ENCODE results near the gene SGSM1.

Gene SGSM1

GRCh38 chr22:24948356-24949202 lies 142.6 kb downstream of the SGSM1 start:
- H3K36me3 ChIP-seq (ENCODE audit: insufficient read depth, low read depth, low read length): no peaks in the 10 kb centered on the region
- no peak overlapping the region for H3K27ac ChIP-seq (ENCODE audit: low read length)
- no peak overlapping the region for H3K9ac ChIP-seq (ENCODE audit: low read depth, low read length)
- H3K4me3 ChIP-seq (ENCODE audit: low read length): no peak overlapping the region
- peaks cover 6% of the 10 kb centered on the region; the same call in 1 of the 2 replicates for H3K4me1 ChIP-seq (ENCODE audit: insufficient read depth, low read length)
- no peaks in the 10 kb centered on the region for H3K9me3 ChIP-seq (ENCODE audit: insufficient read depth, low read depth, low read length)
- peaks cover 2% of the 10 kb centered on the region; the same call in 1 of the 2 replicates for H3K27me3 ChIP-seq (ENCODE audit: insufficient read depth, low read length)

- Histone ChIP-seq H3K4me3 (ENCODE audit: low read length) (peak overlapping the region; percentile 30; the same call in 1 of the 2 replicates), H3K9me3 (ENCODE audit: insufficient read depth, low read depth, low read length) (no peaks in the 10 kb centered on the region), H3K27me3 (ENCODE audit: insufficient read depth, low read length) (peaks cover 11% of the 10 kb centered on the region; the same call in 1 of the 2 replicates), H3K4me1 (ENCODE audit: insufficient read depth, low read length) (peaks cover 15% of the 10 kb centered on the region; the same call in 1 of the 2 replicates), H3K27ac (ENCODE audit: low read length) (no peak overlapping the region), H3K9ac (ENCODE audit: low read depth, low read length) (peak overlapping the region; percentile 29; the same call in 1 of the 2 replicates), H3K36me3 (ENCODE audit: insufficient read depth, low read depth, low read length) (no peaks in the 10 kb centered on the region)
These were observed 144.4 kb downstream of the SGSM1 start for GRCh38 chr22:24950272-24950902.

- Histone ChIP-seq H3K27me3 (ENCODE audit: insufficient read depth, low read length) (peaks cover 11% of the 10 kb centered on the region; the same call in 1 of the 2 replicates), H3K27ac (ENCODE audit: low read length) (peak within 1 kb of the TSS; percentile 5), H3K4me3 (ENCODE audit: low read length) (peak within 1 kb of the TSS; percentile 95), H3K36me3 (ENCODE audit: insufficient read depth, low read depth, low read length) (no peaks in the 10 kb centered on the region), H3K9me3 (ENCODE audit: insufficient read depth, low read depth, low read length) (no peaks in the 10 kb centered on the region), H3K4me1 (ENCODE audit: insufficient read depth, low read length) (peaks cover 15% of the 10 kb centered on the region; the same call in 1 of the 2 replicates), H3K9ac (ENCODE audit: low read depth, low read length) (peak within 1 kb of the TSS; percentile 89)
These were observed 146.2 kb downstream of the SGSM1 start, which contains the start of gene KIAA1671 for GRCh38 chr22:24951942-24952836. Gene KIAA1671, plus strand, starts transcription at chr22:24952716. Its CDS starts 75,284 bp downstream, at chr22:25028000.

GRCh38 chr22:24952837-24953383 lies 146.9 kb downstream of the SGSM1 start:
- no peaks in the 10 kb centered on the region for H3K36me3 ChIP-seq (ENCODE audit: insufficient read depth, low read depth, low read length)
- peak overlapping the region; percentile 5 for H3K27ac ChIP-seq (ENCODE audit: low read length)
- H3K9ac ChIP-seq (ENCODE audit: low read depth, low read length): peak overlapping the region; percentile 89
- H3K9me3 ChIP-seq (ENCODE audit: insufficient read depth, low read depth, low read length): no peaks in the 10 kb centered on the region
- H3K4me3 ChIP-seq (ENCODE audit: low read length): peak overlapping the region; percentile 95
- H3K27me3 ChIP-seq (ENCODE audit: insufficient read depth, low read length): peaks cover 11% of the 10 kb centered on the region; the same call in 1 of the 2 replicates
- peaks cover 15% of the 10 kb centered on the region; the same call in 1 of the 2 replicates for H3K4me1 ChIP-seq (ENCODE audit: insufficient read depth, low read length)

GRCh38 chr22:24953384-24954113 lies 147.5 kb downstream of the SGSM1 start:
- Histone ChIP-seq H3K27ac (ENCODE audit: low read length) (peak overlapping the region; percentile 5), H3K9me3 (ENCODE audit: insufficient read depth, low read depth, low read length) (no peaks in the 10 kb centered on the region), H3K27me3 (ENCODE audit: insufficient read depth, low read length) (peaks cover 11% of the 10 kb centered on the region; the same call in 1 of the 2 replicates), H3K4me1 (ENCODE audit: insufficient read depth, low read length) (peaks cover 15% of the 10 kb centered on the region; the same call in 1 of the 2 replicates), H3K4me3 (ENCODE audit: low read length) (peak overlapping the region; percentile 95), H3K9ac (ENCODE audit: low read depth, low read length) (peak overlapping the region; percentile 89), H3K36me3 (ENCODE audit: insufficient read depth, low read depth, low read length) (no peaks in the 10 kb centered on the region)

GRCh38 chr22:24954114-24954463 lies 148.1 kb downstream of the SGSM1 start:
- peaks cover 15% of the 10 kb centered on the region; the same call in 1 of the 2 replicates for H3K4me1 ChIP-seq (ENCODE audit: insufficient read depth, low read length)
- no peaks in the 10 kb centered on the region for H3K9me3 ChIP-seq (ENCODE audit: insufficient read depth, low read depth, low read length)
- peak overlapping the region; percentile 89; the same call in 1 of the 2 replicates for H3K9ac ChIP-seq (ENCODE audit: low read depth, low read length)
- peak overlapping the region; percentile 95 for H3K4me3 ChIP-seq (ENCODE audit: low read length)
- no peak overlapping the region for H3K27ac ChIP-seq (ENCODE audit: low read length)
- H3K36me3 ChIP-seq (ENCODE audit: insufficient read depth, low read depth, low read length): no peaks in the 10 kb centered on the region
- H3K27me3 ChIP-seq (ENCODE audit: insufficient read depth, low read length): peaks cover 11% of the 10 kb centered on the region; the same call in 1 of the 2 replicates

- Histone ChIP-seq H3K27ac (ENCODE audit: low read length) (no peak overlapping the region), H3K36me3 (ENCODE audit: insufficient read depth, low read depth, low read length) (no peaks in the 10 kb centered on the region), H3K27me3 (ENCODE audit: insufficient read depth, low read length) (peaks cover 11% of the 10 kb centered on the region; the same call in 1 of the 2 replicates), H3K4me1 (ENCODE audit: insufficient read depth, low read length) (peaks cover 12% of the 10 kb centered on the region; the same call in 1 of the 2 replicates), H3K9me3 (ENCODE audit: insufficient read depth, low read depth, low read length) (no peaks in the 10 kb centered on the region), H3K9ac (ENCODE audit: low read depth, low read length) (no peak overlapping the region), H3K4me3 (ENCODE audit: low read length) (no peak overlapping the region)
These were observed 148.8 kb downstream of the SGSM1 start for GRCh38 chr22:24954856-24955255.

GRCh38 chr22:24957043-24957442 lies 151.0 kb downstream of the SGSM1 start:
- peaks cover 11% of the 10 kb centered on the region; the same call in 1 of the 2 replicates for H3K27me3 ChIP-seq (ENCODE audit: insufficient read depth, low read length)
- peaks cover 9% of the 10 kb centered on the region; the same call in 1 of the 2 replicates for H3K4me1 ChIP-seq (ENCODE audit: insufficient read depth, low read length)
- no peak overlapping the region for H3K4me3 ChIP-seq (ENCODE audit: low read length)
- H3K36me3 ChIP-seq (ENCODE audit: insufficient read depth, low read depth, low read length): no peaks in the 10 kb centered on the region
- no peak overlapping the region for H3K27ac ChIP-seq (ENCODE audit: low read length)
- no peaks in the 10 kb centered on the region for H3K9me3 ChIP-seq (ENCODE audit: insufficient read depth, low read depth, low read length)
- H3K9ac ChIP-seq (ENCODE audit: low read depth, low read length): no peak overlapping the region

GRCh38 chr22:24961217-24961844 lies 155.3 kb downstream of the SGSM1 start:
- no peaks in the 10 kb centered on the region for H3K4me1 ChIP-seq (ENCODE audit: insufficient read depth, low read length)
- no peak overlapping the region for H3K27ac ChIP-seq (ENCODE audit: low read length)
- H3K36me3 ChIP-seq (ENCODE audit: insufficient read depth, low read depth, low read length): no peaks in the 10 kb centered on the region
- no peak overlapping the region for H3K4me3 ChIP-seq (ENCODE audit: low read length)
- no peak overlapping the region for H3K9ac ChIP-seq (ENCODE audit: low read depth, low read length)
- H3K9me3 ChIP-seq (ENCODE audit: insufficient read depth, low read depth, low read length): no peaks in the 10 kb centered on the region
- H3K27me3 ChIP-seq (ENCODE audit: insufficient read depth, low read length): no peaks in the 10 kb centered on the region

GRCh38 chr22:24962094-24962493 lies 156.1 kb downstream of the SGSM1 start:
- no peak overlapping the region for H3K9ac ChIP-seq (ENCODE audit: low read depth, low read length)
- no peaks in the 10 kb centered on the region for H3K9me3 ChIP-seq (ENCODE audit: insufficient read depth, low read depth, low read length)
- no peak overlapping the region for H3K27ac ChIP-seq (ENCODE audit: low read length)
- H3K4me1 ChIP-seq (ENCODE audit: insufficient read depth, low read length): no peaks in the 10 kb centered on the region
- H3K36me3 ChIP-seq (ENCODE audit: insufficient read depth, low read depth, low read length): no peaks in the 10 kb centered on the region
- H3K4me3 ChIP-seq (ENCODE audit: low read length): no peak overlapping the region
- H3K27me3 ChIP-seq (ENCODE audit: insufficient read depth, low read length): no peaks in the 10 kb centered on the region
